GM18505 (cell line): ENCODE results near the gene STXBP3.

ENCODE experiments used
- ATAC-seq: cut with Tn5 transposase; IDR thresholded peaks from one replicate; pipeline ENCODE4 v1.9.1; 2021; ENCODE audit not compliant: unreplicated experiment
- POLR2A ChIP-seq: IDR thresholded peaks from 4 replicates; pipeline ENCODE4 v1.6.1; 2011; ENCODE audit warnings: borderline replicate concordance; ENCODE audit not compliant: insufficient read depth, insufficient read length; ENCODE audit errors: extremely low read depth

The STXBP3 gene

GRCh38 chr1:108828074-108828961 is 81.8 kb downstream of the STXBP3 start:
- no peak for TF ChIP-seq POLR2A
- no peak for ATAC-seq

- ATAC-seq = no peak
- TF ChIP-seq POLR2A = no peak
Observed at GRCh38 chr1:108829498-108829916, 83.0 kb downstream of the STXBP3 start.

GRCh38 chr1:108830119-108831008 is 83.9 kb downstream of the STXBP3 start:
- no peak for ATAC-seq
- TF ChIP-seq POLR2A = no peak

GRCh38 chr1:108831225-108831624 is 84.8 kb downstream of the STXBP3 start:
- TF ChIP-seq POLR2A = no peak
- no peak for ATAC-seq

- no peak for ATAC-seq
- no peak for TF ChIP-seq POLR2A
Observed at GRCh38 chr1:108832929-108833328, 86.5 kb downstream of the STXBP3 start.

GRCh38 chr1:108841703-108842102 is 95.2 kb downstream of the STXBP3 start:
- TF ChIP-seq POLR2A = no peak
- no peak for ATAC-seq

- no peak for TF ChIP-seq POLR2A
- no peak for ATAC-seq
Observed at GRCh38 chr1:108842525-108843181, 96.2 kb downstream of the STXBP3 start.

- TF ChIP-seq POLR2A = no peak
- no peak for ATAC-seq
Observed at GRCh38 chr1:108843390-108844137, 97.1 kb downstream of the STXBP3 start.

GRCh38 chr1:108845446-108845845 is 99.0 kb downstream of the STXBP3 start:
- ATAC-seq = no peak
- no peak for TF ChIP-seq POLR2A

- ATAC-seq = no peak
- no peak for TF ChIP-seq POLR2A
Observed at GRCh38 chr1:108845991-108846390, 99.5 kb downstream of the STXBP3 start.

GRCh38 chr1:108847494-108847893 is 101.0 kb downstream of the STXBP3 start:
- no peak for TF ChIP-seq POLR2A
- no peak for ATAC-seq

- TF ChIP-seq POLR2A = no peak
- no peak for ATAC-seq
Observed at GRCh38 chr1:108848806-108849205, 102.3 kb downstream of the STXBP3 start.
